GM12878 (cell line): Measurements from ENCODE around the gene MCC. TPM values are rescaled to one million over a fixed set of nuclear protein-coding genes. Genes with fewer than 3 reads are reported as not detected.

Experiments used
- ATAC-seq: fragments of 200-7000 bp; cut with Tn5 transposase; 3 replicates; pipeline ENCODE4 v1.9.1; 2020; ENCODE audit warnings: mild to moderate bottlenecking, moderate library complexity
- BruUV-seq: library from RNA; stranded (reverse); fragments of 400-500 nt; replicated peaks from 2 replicates; lab custom pipeline; 2021; lab: Mats Ljungman, UMichigan
- CTCF ChIA-PET: fragments of 300-600 bp; sonication (Branson Sonifier 250); formaldehyde crosslinking; extraction: SDS; loops from one replicate; lab custom pipeline; 2021; ENCODE audit warnings: inconsistent platforms; lab: Yijun Ruan, JAX
- POLR2A ChIA-PET: fragments of 350-600 bp; formaldehyde crosslinking; extraction: SDS; loops from one replicate; lab custom pipeline; 2021; ENCODE audit warnings: inconsistent platforms; lab: Charles Lee
- RAD21 ChIA-PET: fragments of 300-600 bp; sonication (Branson Sonifier 250); formaldehyde crosslinking; loops from one replicate; lab custom pipeline; 2023; ENCODE audit warnings: antibody characterized with exemption; ENCODE audit not compliant: unreplicated experiment; lab: Charles Lee
- SMC1A ChIA-PET: fragments of 300-600 bp; sonication (Branson Sonifier 250); formaldehyde crosslinking; loops from one replicate; lab custom pipeline; 2023; ENCODE audit not compliant: unreplicated experiment, uncharacterized antibody; lab: Charles Lee
- DNase-seq: peaks from one replicate; pipeline ENCODE4 v3.0.0-alpha.2; 2011; ENCODE audit warnings: low read depth, low spot score
- FAIRE-seq: peaks from 3 replicates; lab custom pipeline; 2011; peaks lifted over from hg19 to GRCh38; lab: Jason Lieb, UNC
- H2AFZ ChIP-seq: 2 replicates; pipeline ENCODE4 v1.6.0; 2011; ENCODE audit warnings: low read depth, low read length, control low read depth; ENCODE audit not compliant: control insufficient read depth
- H3K27ac ChIP-seq: 2 replicates; pipeline ENCODE4 v1.5.1; 2011; ENCODE audit warnings: control low read depth; ENCODE audit not compliant: control insufficient read depth, insufficient read depth
- H3K27me3 ChIP-seq, 2 experiments: replicated peaks in 1 of 2; 2 replicates each; pipeline versions ENCODE4 v1.6.0 to v1.6.1; 2011; ENCODE audit warnings: low read length in 1 of 2; ENCODE audit not compliant: control insufficient read depth in 2 of 2, insufficient read depth in 2 of 2
- H3K36me3 ChIP-seq, 2 experiments: 2 replicates each; pipeline ENCODE4 v1.5.1; 2011; ENCODE audit warnings: low read length in 1 of 2; ENCODE audit not compliant: control insufficient read depth in 2 of 2, insufficient read depth in 2 of 2
- H3K4me1 ChIP-seq: 2 replicates; pipeline ENCODE4 v1.6.1; 2011; ENCODE audit warnings: mild to moderate bottlenecking, low read length, moderate library complexity, mixed read lengths; ENCODE audit not compliant: control insufficient read depth, insufficient read depth
- H3K4me2 ChIP-seq: 2 replicates; pipeline ENCODE4 v1.6.0; 2011; ENCODE audit warnings: control low read depth; ENCODE audit not compliant: control insufficient read depth, insufficient read depth
- H3K4me3 ChIP-seq: fragments of 200-600 bp; sonication (generic); 2 replicates; pipeline ENCODE4 v1.5.1; 2016
- H3K79me2 ChIP-seq: 2 replicates; pipeline ENCODE4 v1.6.0; 2011; ENCODE audit warnings: low read length; ENCODE audit not compliant: control insufficient read depth, insufficient read depth
- H3K9ac ChIP-seq: 2 replicates; pipeline ENCODE4 v1.8.0; 2011; ENCODE audit warnings: low read length, control low read depth, mixed read lengths; ENCODE audit not compliant: control insufficient read depth, insufficient read depth
- H3K9me3 ChIP-seq: replicated peaks from 3 replicates; pipeline ENCODE4 v1.5.1; 2011; ENCODE audit warnings: mild to moderate bottlenecking, low read length; ENCODE audit not compliant: control insufficient read depth, insufficient read depth
- H4K20me1 ChIP-seq: 2 replicates; pipeline ENCODE4 v1.6.0; 2011; ENCODE audit not compliant: control insufficient read depth, insufficient read depth
- BACH1 ChIP-seq: fragments of 450-650 bp; IDR thresholded peaks from 2 replicates; pipeline ENCODE4 v1.6.1; 2017; ENCODE audit warnings: mild to moderate bottlenecking, borderline replicate concordance
- CHD2 ChIP-seq: IDR thresholded peaks from 2 replicates; pipeline ENCODE4 v1.6.1; 2011; ENCODE audit warnings: low read depth, low read length, improper control_type of control experiment, borderline replicate concordance
- ESRRA ChIP-seq: IDR thresholded peaks from 2 replicates; pipeline ENCODE4 v1.6.1; 2012; ENCODE audit warnings: mild to moderate bottlenecking, low read length, improper control_type of control experiment
- GATAD2B ChIP-seq: fragments of 450-650 bp; conservative IDR thresholded peaks from 2 replicates; pipeline ENCODE4 v1.6.1; 2017; ENCODE audit warnings: low read depth, mild to moderate bottlenecking, moderate library complexity
- MEF2B ChIP-seq: fragments of 450-650 bp; IDR thresholded peaks from 2 replicates; pipeline ENCODE4 v1.6.1; 2018; ENCODE audit warnings: mild to moderate bottlenecking, moderate library complexity; ENCODE audit not compliant: partially characterized antibody, poor library complexity, severe bottlenecking
- MXI1 ChIP-seq: fragments of 150-350 bp; IDR thresholded peaks from 2 replicates; pipeline ENCODE4 v1.6.1; 2011; ENCODE audit warnings: low read depth, mild to moderate bottlenecking, inconsistent platforms, low read length, improper control_type of control experiment
- NFXL1 ChIP-seq: fragments of 450-650 bp; IDR thresholded peaks from 2 replicates; pipeline ENCODE4 v1.6.1; 2017; ENCODE audit warnings: antibody characterized with exemption, mild to moderate bottlenecking, borderline replicate concordance
- NR2F1 ChIP-seq: fragments of 450-650 bp; conservative IDR thresholded peaks from 2 replicates; pipeline ENCODE4 v1.6.1; 2017; ENCODE audit warnings: mild to moderate bottlenecking
- PAX5 ChIP-seq: IDR thresholded peaks from 2 replicates; pipeline ENCODE4 v1.6.1; 2011; ENCODE audit warnings: low read depth, low read length, borderline replicate concordance
- POU2F2 ChIP-seq: IDR thresholded peaks from 3 replicates; pipeline ENCODE4 v1.6.1; 2011; ENCODE audit warnings: low read depth, mild to moderate bottlenecking, low read length, borderline replicate concordance
- RUNX3 ChIP-seq: IDR thresholded peaks from 2 replicates; pipeline ENCODE4 v1.6.1; 2012; ENCODE audit warnings: low read length, inconsistent platforms
- STAT1 ChIP-seq: fragments of 450-650 bp; conservative IDR thresholded peaks from 2 replicates; pipeline ENCODE4 v1.6.1; 2014; ENCODE audit warnings: antibody characterized with exemption, mild to moderate bottlenecking
- WRNIP1 ChIP-seq: IDR thresholded peaks from 2 replicates; pipeline ENCODE4 v1.6.1; 2011; ENCODE audit warnings: low read depth, low read length, improper control_type of control experiment, borderline replicate concordance
- WGBS: methylation state at CpG from one replicate; pipeline ENCODE4 v1.1.6; 2016; ENCODE audit warnings: low lambda C conversion rate; ENCODE audit not compliant: insufficient replicate concordance, insufficient coverage; ENCODE audit errors: missing lambda C conversion rate; 5-methylcytosine and 5-hydroxymethylcytosine counted together
- in situ Hi-C: fragments of 300-500 bp; cut with MboI; formaldehyde crosslinking; loops from 9 replicates; pipeline ENCODE4 v1.14.3; 2018; ENCODE audit warnings: mixed read lengths
- intact Hi-C: fragments of 100-400 bp; cut with micrococcal nuclease; formaldehyde crosslinking; loops from one replicate; pipeline ENCODE4 v1.14.2; 2022; ENCODE audit not compliant: unreplicated experiment
- polyA plus RNA-seq, 11 experiments: library from polyadenylated mRNA; depleted of rRNA in 4 of 11; unstranded in 6 of 11; stranded (reverse) in 5 of 11; fragments of >200 nt; fragmentation: Nextera tagmentation in 4 of 11; fragmentation: Illumina TruSeq in 1 of 11; extraction: Ambion mirVana in 4 of 11; extraction: Trizol in 1 of 11; gene quantifications; 1 replicate in 1 of 11; 2 replicates in 10 of 11; pipeline versions ENCODE4 v1.2.1 to v1.2.3, GENCODE V29; 2011 to 2016; ENCODE audit warnings: inconsistent platforms in 2 of 11, missing spikeins in 2 of 11, low read depth in 1 of 11
- total RNA-seq, 4 experiments: library from RNA; depleted of rRNA in 3 of 4; stranded (reverse); fragments of >200 nt in 3 of 4; fragmentation: Illumina TruSeq in 1 of 4; extraction: Trizol in 1 of 4; gene quantifications; 2 replicates each; pipeline versions ENCODE4 v1.2.1 to v1.2.3, GENCODE V29; 2013 to 2021
- TF ChIP-seq, protein P1 (sequence below): fragments of 450-650 bp; IDR thresholded peaks from 2 replicates; pipeline ENCODE4 v1.6.1; 2014; ENCODE audit warnings: mild to moderate bottlenecking
- TF ChIP-seq, protein P2 (sequence below): fragments of 450-650 bp; IDR thresholded peaks from 2 replicates; pipeline ENCODE4 v1.6.1; 2017; ENCODE audit warnings: antibody characterized with exemption, mild to moderate bottlenecking, moderate library complexity
- TF ChIP-seq, protein P3 (sequence below): fragments of 450-650 bp; IDR thresholded peaks from 2 replicates; pipeline ENCODE4 v1.6.1; 2017; ENCODE audit warnings: mild to moderate bottlenecking, moderate library complexity

The MCC gene
- total and polyA plus RNA-seq, 10 of the 15 experiments (the other 5 are each of a cell fraction or from before 2014, with no cell fraction given), result 0.03 to 0.86 (median 0.16) TPM

DNA sequence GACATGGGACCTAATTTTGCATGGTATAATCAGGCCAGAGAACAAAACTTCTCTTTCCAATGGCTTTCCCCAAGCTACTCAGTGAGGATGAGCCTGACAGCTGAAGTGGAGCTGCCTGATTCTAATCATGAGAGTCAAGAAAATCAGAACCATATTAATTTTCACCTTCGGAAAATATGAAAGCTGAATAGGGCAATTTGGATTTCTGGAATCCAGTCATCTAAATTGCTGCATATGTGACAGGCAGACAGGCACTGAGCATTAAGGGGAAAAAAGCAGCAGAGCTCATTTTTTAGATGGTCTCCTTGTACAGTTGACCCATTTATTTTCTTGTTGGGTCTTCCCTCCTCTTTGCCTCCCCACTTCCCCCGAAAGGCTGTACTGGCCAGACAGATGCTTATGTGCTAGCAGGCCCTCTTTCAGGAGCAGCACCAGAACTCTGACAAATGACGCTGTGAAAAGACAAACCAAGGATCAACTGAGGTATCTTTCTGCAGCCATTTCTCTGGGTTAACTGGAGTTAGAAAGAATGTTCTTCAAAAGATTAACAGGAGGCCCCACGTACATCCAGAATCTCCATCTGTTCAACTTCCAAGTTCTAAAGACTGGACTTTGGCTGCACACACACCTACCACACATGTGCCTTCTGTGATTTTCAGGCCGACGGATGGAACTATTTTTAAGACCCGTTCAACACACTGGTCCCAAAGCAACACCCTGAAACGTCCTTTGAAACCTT, 336.4 kb downstream of the MCC start:
- CTCF ChIA-PET, result interaction anchor here (0.7 kb wide), 1 partner anchor 120 kb away, joined by 3 read pairs; no protein-coding TSS in a partner anchor
- ATAC-seq, result no peak
- TF ChIP-seq, protein P1, sequence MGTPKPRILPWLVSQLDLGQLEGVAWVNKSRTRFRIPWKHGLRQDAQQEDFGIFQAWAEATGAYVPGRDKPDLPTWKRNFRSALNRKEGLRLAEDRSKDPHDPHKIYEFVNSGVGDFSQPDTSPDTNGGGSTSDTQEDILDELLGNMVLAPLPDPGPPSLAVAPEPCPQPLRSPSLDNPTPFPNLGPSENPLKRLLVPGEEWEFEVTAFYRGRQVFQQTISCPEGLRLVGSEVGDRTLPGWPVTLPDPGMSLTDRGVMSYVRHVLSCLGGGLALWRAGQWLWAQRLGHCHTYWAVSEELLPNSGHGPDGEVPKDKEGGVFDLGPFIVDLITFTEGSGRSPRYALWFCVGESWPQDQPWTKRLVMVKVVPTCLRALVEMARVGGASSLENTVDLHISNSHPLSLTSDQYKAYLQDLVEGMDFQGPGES, result no peak
- TF ChIP-seq ESRRA (no peak), GATAD2B (no peak), BACH1 (no peak), PAX5 (no peak), WRNIP1 (no peak), STAT1 (no peak), NR2F1 (no peak), POU2F2 (no peak), MXI1 (no peak), RUNX3 (no peak), MEF2B (no peak), CHD2 (no peak), NFXL1 (no peak)
- TF ChIP-seq, protein P2, sequence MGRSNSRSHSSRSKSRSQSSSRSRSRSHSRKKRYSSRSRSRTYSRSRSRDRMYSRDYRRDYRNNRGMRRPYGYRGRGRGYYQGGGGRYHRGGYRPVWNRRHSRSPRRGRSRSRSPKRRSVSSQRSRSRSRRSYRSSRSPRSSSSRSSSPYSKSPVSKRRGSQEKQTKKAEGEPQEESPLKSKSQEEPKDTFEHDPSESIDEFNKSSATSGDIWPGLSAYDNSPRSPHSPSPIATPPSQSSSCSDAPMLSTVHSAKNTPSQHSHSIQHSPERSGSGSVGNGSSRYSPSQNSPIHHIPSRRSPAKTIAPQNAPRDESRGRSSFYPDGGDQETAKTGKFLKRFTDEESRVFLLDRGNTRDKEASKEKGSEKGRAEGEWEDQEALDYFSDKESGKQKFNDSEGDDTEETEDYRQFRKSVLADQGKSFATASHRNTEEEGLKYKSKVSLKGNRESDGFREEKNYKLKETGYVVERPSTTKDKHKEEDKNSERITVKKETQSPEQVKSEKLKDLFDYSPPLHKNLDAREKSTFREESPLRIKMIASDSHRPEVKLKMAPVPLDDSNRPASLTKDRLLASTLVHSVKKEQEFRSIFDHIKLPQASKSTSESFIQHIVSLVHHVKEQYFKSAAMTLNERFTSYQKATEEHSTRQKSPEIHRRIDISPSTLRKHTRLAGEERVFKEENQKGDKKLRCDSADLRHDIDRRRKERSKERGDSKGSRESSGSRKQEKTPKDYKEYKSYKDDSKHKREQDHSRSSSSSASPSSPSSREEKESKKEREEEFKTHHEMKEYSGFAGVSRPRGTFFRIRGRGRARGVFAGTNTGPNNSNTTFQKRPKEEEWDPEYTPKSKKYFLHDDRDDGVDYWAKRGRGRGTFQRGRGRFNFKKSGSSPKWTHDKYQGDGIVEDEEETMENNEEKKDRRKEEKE, result no peak
- TF ChIP-seq, protein P3, sequence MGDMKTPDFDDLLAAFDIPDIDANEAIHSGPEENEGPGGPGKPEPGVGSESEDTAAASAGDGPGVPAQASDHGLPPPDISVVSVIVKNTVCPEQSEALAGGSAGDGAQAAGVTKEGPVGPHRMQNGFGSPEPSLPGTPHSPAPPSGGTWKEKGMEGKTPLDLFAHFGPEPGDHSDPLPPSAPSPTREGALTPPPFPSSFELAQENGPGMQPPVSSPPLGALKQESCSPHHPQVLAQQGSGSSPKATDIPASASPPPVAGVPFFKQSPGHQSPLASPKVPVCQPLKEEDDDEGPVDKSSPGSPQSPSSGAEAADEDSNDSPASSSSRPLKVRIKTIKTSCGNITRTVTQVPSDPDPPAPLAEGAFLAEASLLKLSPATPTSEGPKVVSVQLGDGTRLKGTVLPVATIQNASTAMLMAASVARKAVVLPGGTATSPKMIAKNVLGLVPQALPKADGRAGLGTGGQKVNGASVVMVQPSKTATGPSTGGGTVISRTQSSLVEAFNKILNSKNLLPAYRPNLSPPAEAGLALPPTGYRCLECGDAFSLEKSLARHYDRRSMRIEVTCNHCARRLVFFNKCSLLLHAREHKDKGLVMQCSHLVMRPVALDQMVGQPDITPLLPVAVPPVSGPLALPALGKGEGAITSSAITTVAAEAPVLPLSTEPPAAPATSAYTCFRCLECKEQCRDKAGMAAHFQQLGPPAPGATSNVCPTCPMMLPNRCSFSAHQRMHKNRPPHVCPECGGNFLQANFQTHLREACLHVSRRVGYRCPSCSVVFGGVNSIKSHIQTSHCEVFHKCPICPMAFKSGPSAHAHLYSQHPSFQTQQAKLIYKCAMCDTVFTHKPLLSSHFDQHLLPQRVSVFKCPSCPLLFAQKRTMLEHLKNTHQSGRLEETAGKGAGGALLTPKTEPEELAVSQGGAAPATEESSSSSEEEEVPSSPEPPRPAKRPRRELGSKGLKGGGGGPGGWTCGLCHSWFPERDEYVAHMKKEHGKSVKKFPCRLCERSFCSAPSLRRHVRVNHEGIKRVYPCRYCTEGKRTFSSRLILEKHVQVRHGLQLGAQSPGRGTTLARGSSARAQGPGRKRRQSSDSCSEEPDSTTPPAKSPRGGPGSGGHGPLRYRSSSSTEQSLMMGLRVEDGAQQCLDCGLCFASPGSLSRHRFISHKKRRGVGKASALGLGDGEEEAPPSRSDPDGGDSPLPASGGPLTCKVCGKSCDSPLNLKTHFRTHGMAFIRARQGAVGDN, result no peak

More for the DNA sequence above, 336.4 kb downstream of the MCC start:
- H3K27me3 ChIP-seq, result peaks cover 0 to 2% of the 10 kb centered on the region in 2 experiments; a peak in 1 of 4 replicates
- SMC1A ChIA-PET, result interaction anchor here (1.0 kb wide), 1 partner anchor 67 kb away, joined by 3 read pairs; no protein-coding TSS in a partner anchor
- H3K4me2 ChIP-seq, result no peak overlapping the region
- no TSS peak for BruUV-seq
- FAIRE-seq (no peak), DNase-seq (no peak)
- POLR2A ChIA-PET, result no interaction called here
- H4K20me1 ChIP-seq, result no peaks in the 10 kb centered on the region; the same call in 1 of the 2 replicates
- RAD21 ChIA-PET, result interaction anchor here (0.5 kb wide), 1 partner anchor 330 kb away, joined by 3 read pairs; no protein-coding TSS in a partner anchor
- intact Hi-C loops, result no loop called here
- no peak overlapping the region for H3K9ac ChIP-seq
- H3K27ac ChIP-seq, result no peak overlapping the region
- no peaks in the 10 kb centered on the region for H3K36me3 ChIP-seq
- H3K79me2 ChIP-seq, result no peaks in the 10 kb centered on the region
- no peaks in the 10 kb centered on the region for H3K4me1 ChIP-seq
- H3K4me3 ChIP-seq, result no peak overlapping the region
- no peak overlapping the region for H2AFZ ChIP-seq
- H3K9me3 ChIP-seq, result no peaks in the 10 kb centered on the region
- in situ Hi-C loops, result no loop called here
- WGBS, result 42% methylated on average over 8 of the region's 8 CpGs
